GM19351 (cell line): Measurements from ENCODE around the gene CATSPERD.
"Not testable (repeated sequence)": the region's sequence is repeated elsewhere in the genome, so short reads cannot be mapped to it uniquely, and the experiment has no call there.

Experiments used
- ATAC-seq: cut with Tn5 transposase; IDR thresholded peaks from one replicate; pipeline ENCODE4 v1.9.1; 2021; ENCODE audit warnings: mild to moderate bottlenecking, moderate library complexity; ENCODE audit not compliant: unreplicated experiment

The CATSPERD gene

GRCh38 chr19:5697022-5697889, 23.2 kb upstream of the CATSPERD start:
- ATAC-seq, result no peak

- ATAC-seq, result no peak
Measured at GRCh38 chr19:5697890-5698634, 22.4 kb upstream of the CATSPERD start.

GRCh38 chr19:5698635-5699422, 21.6 kb upstream of the CATSPERD start:
- no peak for ATAC-seq

GRCh38 chr19:5700455-5701092, 19.9 kb upstream of the CATSPERD start:
- ATAC-seq, result no peak

DNA sequence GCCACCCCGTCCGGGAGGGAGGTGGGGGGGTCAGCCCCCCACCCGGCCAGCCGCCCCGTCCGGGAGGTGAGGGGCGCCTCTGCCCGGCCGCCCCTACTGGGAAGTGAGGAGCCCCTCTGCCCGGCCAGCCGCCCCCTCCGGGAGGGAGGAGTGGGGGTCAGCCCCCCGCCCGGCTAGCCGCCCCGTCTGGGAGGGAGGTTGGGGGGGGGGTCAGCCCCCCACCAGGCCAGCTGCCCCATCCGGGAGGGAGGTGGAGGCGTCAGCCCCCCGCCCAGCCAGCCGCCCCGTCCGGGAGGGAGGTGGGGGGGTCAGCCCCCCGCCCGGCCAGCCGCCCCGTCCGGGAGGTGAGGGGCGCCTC, 18.4 kb upstream of the CATSPERD start:
- not testable (repeated sequence) for ATAC-seq

DNA sequence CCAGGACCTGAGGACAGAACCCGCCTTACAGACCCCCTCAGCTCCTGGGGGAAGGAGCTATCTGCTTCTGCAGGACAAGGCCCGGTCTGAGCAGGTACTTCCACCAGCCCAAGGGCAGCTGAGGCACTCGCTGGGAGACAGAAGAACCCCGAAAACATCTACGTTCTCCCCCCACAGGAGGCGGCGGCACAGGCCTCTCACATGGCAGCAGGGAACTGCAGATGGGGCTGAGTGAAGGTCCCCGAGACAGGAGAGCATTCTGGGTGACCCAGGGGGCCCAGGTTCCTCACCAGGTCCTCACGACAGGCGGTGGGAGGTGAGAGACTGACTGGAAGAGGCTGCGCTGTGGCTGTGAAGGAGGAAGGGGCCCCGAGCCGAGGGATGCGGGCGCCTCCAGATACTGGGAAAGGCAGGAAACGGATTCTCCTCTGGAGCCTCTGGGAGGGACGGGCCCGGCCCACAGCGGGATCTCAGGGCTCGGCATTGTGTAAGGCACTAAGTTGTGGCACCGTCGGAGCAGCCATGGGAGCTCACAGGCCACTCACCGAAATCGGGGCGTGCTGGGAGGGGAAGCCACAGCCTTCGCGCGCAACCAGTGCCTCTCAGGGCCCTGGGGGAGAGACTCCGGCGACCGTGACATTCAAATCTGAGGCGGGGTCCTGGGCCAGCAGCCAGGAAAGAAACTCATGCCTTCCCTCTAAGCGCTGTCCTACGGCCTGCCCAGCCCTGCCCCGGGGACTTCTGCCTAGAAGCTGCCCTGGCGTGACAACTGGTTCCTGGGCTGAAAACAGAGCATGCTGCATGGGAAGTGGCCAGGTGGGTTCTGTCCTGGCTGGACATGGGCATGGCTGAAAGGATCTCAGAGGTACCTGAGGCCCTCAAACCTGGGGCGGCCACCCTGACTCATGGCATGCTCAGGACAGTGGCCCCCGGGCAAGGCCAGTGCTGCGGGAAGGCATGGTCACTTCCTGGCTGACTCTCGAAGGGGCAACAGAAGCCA, 16.3 kb upstream of the CATSPERD start:
- no peak for ATAC-seq

DNA sequence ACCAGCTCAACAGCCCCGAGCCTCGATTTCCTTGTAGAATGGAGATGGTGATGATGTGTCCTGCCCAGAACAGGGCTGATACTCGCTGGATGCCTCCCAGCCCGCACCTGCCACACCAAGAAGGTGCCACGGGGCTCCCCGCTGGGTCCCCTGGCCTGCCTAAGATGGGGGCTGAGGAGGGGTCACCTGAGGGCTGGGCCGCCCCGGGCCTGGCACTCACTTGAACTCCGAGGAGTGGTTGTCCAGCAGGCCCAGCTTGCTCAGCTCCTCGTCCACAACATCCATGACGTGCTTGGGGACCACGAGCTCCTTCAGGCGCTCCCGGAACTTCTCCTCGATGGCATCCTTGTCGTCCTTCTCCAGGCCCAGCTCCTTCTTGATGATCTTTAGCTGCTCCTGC, 14.9 kb upstream of the CATSPERD start:
- ATAC-seq, result no peak

DNA sequence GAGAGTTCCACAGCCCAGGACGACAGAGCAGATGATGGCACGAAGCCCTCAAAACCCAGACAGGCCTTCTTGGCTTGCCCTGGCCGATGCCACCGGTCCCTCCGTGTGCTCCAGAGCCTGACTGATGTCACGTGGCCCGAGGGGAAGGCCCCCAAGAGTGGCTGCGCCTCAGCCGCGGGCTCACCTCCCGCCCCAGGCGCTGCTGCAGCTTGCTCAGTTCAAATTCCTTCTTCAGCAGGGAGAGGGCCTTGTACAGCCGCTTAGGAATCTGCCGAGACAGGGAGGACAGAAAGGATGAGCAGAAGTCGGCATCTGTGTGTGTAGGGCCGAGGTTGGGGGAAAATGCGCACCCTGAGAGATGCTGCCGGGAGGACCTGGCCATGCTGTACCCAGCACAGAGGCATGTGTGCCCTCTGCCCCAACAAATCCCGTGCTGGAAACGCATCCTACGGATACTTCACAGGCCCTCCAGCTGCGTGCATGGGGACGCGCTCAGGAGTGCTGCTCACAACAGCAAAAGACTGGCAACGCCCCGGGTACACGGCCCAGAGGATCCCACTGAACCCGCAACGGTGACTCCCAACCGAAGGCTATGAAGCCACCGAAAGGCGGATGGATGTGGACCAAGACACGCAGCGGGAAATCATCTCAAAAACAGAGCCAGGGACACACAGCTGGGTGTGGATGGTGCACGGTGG, 13.4 kb upstream of the CATSPERD start:
- ATAC-seq, result no peak

DNA sequence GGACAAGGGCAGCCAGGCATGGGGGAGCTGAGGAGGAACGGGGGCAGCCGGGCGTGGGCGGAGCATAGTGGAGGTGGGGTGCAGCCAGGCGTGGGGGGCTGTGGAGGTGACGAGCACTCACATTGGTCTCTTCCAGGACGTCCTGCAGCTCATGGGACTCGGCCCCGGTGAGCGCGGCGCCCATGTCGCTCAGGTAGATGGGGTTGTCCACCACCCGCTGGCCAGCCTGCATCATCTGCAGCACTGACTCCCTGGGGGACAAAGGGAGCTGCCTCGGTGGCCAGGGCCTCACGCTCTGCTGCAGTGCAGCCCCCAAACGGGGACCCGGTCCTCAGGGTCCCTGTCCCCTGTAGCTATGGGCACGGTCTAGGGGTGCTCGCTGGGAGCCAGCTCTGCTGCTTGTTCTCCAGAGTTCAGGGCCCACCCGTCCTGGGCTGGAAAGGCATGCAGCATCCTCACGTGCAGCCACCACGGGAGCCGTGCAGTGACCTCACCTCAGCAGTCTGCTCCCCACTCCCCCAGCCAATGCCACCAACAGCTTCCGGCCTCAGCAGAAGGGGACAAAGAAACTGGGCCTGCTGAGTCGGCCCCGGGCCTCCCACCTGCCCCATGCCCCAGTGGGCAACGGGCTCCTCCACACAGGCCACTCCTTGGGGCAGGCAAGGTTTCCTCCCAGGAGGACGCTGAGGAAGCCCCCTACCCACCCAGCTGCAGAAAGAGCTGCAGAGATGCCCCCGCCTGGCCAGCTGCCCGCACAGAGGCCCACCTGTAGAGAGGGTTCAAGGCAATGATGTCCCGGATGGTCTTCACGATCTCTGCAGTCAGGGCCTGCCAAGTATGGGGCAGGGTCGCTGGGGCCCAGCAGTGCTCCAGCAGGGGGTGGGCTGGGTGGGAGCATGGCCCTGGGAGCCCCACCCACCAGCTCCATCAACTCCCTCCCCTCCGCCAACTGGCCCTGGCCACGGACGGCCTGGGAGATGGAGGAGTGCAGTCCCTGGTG, 12.6 kb upstream of the CATSPERD start:
- ATAC-seq, result no peak

GRCh38 chr19:5711025-5711424, 9.4 kb upstream of the CATSPERD start:
- ATAC-seq, result no peak

GRCh38 chr19:5711713-5712161, 8.7 kb upstream of the CATSPERD start:
- ATAC-seq, result no peak

DNA sequence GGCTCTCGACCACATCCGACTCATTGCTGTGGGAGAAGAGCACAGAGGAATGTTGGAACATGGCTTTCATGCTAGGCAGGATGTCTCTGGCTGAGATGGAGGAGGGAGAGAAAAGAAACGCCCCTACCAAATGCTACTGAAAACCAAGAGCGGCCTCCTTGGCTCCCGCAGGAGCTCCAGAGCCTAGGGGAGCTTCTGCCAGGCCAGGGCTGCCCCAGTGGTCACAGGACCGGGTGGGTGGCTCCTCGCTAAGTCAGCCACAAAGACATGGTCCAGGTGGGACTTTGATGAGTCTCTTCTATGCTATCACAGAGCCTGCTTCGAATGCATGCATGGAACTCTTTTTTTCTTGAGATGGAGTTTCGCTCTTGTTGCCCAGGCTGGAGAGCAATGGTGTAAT, 7.2 kb upstream of the CATSPERD start:
- ATAC-seq, result no peak

- ATAC-seq, result no peak
Measured at GRCh38 chr19:5714816-5715215, 5.6 kb upstream of the CATSPERD start.

DNA sequence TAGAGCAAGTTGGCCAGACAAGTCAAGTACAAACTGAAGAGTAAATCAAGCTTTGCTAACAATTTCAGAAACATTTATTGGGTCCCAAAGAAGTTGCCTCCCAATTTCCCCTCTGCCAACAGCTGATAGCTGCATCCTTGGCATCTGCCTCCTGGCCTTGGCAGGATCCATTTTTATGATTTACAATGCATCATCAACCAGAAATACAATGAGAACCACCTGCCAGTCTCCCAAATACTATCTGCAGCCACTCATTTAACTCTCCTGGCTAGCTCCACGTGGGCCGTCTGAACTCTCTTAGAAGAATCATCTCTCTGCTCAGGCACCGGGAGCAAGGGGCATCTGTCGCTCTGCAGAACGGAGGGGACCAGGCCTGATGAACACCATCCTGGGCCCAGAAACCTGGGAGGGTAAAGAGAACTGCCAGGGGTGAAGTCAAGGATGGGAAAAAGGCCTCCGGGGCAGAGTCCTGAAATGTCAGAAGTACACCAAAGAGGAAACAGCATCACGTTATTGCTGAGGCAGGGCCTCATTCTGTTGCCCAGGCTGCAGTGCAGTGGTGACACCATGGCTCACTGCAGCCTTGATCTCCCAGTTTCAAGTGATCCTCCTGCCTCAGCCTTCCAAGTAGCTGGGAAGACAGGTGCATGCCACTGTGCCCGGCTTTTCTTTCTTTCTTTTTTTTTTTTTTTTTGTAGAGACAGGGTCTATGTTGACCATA, 3.1 kb upstream of the CATSPERD start:
- ATAC-seq, result no peak

DNA sequence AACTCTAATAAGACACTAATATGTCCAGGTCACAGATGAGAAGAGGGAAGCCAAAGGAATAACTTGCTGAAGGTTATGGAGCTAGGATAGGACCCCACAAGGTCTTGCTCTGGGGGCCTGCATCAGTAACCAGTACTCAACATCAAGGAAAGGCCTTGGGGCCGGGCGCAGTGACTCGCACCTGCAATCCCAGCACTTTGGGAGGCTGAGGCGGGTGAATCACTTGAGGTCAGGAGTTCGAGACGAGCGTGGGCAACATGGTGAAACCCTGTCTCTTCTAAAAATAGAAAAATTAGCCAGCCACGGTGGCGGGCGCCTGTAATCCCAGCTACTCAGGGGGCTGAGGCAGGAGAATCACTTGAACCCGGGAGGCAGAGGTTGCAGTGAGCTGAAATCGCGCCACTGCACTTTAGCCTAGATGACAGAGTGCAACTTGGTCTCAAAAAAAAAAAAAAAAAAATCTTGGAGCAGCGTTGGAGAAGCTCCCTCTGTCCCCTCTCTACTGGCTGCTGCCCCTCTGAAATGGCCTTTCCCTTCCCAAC, 2.3 kb upstream of the CATSPERD start:
- ATAC-seq, result no peak

DNA sequence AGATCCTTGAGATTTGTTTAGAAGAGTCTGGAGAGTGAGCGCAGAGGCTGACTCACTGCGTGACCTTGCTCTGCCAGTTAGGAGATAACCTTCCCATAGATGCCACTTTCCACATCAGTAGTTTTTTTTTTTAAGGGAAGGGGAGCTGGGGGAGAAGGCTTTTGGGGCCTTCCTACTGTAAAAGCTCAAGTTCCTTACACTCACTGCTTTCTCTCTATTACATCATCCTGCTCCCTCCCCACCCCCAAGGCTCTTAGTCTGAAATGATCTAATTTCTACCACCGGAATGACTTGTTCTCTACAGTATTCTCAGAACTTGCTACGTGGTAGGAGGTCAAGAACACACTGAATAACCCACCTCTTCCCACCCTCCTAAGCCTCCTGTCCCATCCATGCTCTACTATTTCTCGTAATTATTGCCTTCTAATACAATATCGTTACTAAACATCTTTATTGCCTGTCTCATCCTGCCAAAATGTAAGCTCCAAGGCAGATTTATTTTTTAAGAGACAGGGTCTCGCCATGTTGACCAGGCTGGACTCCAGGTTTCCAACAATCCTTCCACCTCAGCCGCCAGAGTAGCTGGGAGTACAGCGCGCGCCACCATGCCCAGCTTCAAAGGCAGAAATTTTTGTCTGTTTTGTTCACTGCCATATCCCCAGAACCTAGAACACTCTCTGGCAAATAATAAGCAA, 1.7 kb upstream of the CATSPERD start:
- ATAC-seq, result no peak
